GM04503 (cell line): ENCODE data around the gene TMEM43.

Experiments
- DNase-seq: peaks from one replicate; pipeline ENCODE4 v3.0.0-alpha.2; 2012; ENCODE audit warnings: low read depth

The TMEM43 gene

DNA sequence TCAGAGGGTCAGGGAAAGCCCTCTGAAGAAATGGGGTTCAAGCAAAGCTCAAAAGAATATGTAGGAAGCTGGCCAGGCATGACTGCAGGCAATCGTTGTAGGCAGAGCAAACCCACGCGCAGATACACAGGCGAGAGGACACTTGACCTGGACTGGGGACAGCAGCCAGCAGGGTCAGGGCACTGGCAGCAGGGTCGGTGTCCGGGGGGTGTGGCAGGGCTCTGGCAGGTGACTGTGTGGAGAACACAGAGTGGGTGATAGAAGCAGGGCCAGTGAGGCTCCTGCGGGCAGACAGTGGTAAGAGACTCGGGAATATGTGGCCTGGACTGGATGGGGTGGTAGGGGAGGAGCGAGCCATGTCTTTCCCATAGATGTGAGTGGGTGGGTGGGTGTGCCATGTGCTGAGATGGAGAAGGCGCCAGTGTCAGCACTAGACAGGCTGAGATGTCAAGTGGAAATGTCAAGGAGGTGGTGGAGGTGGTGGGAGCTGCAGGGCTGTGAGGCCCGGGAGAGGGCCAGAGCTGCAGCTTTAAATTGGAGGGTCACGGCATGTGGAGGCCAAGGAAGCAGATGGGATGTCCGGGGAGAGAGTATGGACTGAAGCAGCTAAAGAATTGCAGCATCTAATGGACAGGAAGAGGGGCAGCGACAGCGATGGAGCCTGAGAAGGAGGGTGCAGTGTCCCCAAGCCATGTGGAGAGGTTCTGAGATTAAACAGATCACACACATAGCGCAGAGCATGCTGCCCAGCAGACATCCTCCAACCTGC lies 13.4 kb downstream of the TMEM43 start:
- DNase-seq, result no peak

DNA sequence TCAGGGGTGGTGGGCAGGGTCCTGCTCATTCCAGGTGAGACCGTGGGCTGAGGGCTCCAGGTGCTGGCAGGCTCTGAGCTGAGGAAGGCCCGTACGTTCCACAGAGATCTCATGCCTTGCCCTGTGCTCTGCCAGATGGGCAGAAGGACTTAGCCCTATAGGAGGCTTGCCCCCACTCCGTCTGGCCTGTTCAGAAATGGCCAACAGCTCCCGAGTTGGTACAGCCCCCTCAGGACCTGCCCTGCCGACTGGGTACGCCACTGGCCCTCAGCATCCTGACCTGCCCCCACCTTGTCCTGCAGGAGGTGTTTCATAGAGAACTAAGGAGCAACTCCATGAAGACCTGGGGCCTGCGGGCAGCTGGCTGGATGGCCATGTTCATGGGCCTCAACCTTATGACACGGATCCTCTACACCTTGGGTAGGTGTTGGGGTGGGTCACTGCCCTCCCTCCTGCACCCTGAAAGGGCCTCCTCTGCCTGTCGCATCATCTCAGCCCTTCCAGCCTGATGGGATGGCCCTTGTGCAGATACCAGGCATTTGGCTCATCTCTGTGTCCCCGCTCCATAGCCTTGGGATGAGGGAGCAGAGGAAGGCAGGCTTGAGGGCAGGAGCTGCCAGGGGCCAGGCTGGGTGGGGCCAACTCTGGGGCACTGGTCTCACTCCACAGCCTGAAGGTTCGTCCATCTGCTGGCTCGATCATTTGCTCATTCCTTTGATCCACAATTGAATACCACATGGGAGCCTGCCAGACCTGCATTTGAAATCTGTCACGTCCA lies 14.2 kb downstream of the TMEM43 start:
- no peak for DNase-seq

DNA sequence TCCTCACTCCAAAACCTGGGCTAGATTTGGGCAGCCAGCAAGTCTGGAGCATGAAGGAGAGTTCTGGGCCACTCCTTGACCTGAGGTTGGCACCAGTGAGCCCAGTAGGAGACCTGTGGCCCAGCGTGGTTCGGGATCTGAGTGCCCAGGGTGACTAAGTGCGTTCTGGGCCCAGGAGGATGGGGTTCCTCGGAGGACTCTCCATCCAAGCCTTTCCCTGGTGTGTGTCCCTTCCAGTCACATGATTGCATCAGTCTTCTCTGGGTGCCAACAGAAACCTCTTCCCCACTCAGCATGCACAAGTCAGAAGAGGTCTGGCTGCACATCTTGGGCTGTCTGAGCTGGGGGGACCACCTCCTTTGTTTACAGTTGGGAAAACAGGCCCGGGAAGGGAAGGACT lies 14.9 kb downstream of the TMEM43 start:
- DNase-seq, result no peak

DNA sequence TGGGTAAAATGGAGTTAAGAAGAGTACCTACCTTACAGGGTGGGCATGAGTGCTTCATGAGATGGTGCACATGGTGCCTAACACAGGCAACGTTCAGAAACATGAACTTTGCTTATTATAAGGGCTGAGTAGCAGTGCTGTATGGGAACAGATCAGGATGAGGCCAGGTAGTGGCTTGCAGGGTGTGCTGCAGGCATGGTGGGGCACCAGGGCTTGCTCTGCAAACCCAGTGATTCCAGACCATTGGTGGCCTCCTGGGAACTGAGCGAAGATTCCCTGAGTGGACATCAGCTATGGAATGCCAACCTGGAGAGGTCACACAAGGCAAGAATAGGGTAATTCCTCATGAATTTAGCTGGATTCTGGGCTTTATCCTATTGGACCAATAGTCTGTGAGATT lies 15.8 kb downstream of the TMEM43 start:
- DNase-seq, result no peak

DNA sequence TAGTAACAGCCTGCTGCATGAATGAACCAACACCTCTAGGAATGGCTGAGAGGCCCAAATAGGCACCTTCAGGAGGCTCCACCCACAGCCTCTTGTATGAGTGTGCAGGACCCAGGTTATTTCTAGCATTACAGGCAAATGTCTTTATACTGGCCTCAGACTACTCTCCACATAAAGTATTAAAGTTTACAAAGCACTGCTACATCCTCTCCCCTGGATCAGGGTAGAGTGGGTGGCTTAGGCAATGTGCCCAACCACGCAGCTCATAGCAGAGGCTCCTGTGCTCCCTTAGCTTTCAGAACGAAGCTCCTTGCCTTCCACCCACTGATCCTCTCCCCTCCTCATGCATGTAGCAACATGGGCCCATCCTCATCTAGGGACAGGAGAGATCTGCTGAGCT lies 16.3 kb downstream of the TMEM43 start:
- DNase-seq, result no peak

DNA sequence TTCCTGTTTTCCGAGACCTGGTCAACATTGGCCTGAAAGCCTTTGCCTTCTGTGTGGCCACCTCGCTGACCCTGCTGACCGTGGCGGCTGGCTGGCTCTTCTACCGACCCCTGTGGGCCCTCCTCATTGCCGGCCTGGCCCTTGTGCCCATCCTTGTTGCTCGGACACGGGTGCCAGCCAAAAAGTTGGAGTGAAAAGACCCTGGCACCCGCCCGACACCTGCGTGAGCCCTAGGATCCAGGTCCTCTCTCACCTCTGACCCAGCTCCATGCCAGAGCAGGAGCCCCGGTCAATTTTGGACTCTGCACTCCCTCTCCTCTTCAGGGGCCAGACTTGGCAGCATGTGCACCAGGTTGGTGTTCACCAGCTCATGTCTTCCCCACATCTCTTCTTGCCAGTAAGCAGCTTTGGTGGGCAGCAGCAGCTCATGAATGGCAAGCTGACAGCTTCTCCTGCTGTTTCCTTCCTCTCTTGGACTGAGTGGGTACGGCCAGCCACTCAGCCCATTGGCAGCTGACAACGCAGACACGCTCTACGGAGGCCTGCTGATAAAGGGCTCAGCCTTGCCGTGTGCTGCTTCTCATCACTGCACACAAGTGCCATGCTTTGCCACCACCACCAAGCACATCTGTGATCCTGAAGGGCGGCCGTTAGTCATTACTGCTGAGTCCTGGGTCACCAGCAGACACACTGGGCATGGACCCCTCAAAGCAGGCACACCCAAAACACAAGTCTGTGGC lies 16.9 kb downstream of the TMEM43 start:
- DNase-seq, result no peak

DNA sequence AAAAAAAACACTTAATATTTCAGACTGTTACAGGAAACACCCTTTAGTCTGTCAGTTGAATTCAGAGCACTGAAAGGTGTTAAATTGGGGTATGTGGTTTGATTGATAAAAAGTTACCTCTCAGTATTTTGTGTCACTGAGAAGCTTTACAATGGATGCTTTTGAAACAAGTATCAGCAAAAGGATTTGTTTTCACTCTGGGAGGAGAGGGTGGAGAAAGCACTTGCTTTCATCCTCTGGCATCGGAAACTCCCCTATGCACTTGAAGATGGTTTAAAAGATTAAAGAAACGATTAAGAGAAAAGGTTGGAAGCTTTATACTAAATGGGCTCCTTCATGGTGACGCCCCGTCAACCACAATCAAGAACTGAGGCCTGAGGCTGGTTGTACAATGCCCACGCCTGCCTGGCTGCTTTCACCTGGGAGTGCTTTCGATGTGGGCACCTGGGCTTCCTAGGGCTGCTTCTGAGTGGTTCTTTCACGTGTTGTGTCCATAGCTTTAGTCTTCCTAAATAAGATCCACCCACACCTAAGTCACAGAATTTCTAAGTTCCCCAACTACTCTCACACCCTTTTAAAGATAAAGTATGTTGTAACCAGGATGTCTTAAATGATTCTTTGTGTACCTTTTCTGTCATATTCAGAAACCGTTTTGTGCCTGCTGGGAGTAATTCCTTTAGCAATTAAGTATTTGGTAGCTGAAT lies 17.9 kb downstream of the TMEM43 start:
- DNase-seq, result no peak

DNA sequence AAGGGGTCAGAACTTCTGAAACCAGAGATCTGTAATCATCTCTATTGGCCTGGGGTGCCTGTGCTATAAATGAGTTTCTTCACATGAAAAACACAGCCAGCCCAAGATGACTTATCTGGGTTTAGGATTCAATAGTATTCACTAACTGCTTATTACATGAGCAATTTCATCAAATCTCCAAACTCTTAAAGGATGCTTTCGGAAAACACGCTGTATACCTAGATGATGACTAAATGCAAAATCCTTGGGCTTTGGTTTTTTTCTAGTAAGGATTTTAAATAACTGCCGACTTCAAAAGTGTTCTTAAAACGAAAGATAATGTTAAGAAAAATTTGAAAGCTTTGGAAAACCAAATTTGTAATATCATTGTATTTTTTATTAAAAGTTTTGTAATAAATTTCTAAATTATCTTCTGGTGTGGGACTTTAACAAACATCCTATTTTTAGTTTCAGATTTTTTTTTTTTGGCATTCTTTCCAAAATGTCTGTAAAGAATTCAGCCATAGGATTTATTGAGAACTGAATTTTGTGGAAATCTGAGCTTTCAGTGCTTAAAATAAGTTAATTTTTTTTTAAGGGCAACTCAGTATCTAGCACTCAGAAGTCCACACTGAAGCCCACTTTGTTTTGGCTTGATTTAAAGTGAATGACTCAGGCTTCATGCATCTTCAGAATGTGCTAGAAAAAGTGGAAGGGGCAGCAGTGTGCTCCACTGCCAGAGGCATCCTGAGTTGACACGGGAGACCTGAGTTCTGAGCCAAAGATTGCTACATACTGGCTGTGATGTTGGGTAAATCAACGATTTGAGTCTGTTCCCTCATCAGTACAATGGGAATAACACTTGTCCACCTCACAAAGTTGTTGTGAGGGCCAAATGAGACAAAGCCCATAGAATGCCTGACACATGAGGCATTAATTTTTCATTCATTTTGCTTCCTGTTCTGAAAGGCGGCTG lies 18.7 kb downstream of the TMEM43 start:
- DNase-seq, result peak; percentile 96

DNA sequence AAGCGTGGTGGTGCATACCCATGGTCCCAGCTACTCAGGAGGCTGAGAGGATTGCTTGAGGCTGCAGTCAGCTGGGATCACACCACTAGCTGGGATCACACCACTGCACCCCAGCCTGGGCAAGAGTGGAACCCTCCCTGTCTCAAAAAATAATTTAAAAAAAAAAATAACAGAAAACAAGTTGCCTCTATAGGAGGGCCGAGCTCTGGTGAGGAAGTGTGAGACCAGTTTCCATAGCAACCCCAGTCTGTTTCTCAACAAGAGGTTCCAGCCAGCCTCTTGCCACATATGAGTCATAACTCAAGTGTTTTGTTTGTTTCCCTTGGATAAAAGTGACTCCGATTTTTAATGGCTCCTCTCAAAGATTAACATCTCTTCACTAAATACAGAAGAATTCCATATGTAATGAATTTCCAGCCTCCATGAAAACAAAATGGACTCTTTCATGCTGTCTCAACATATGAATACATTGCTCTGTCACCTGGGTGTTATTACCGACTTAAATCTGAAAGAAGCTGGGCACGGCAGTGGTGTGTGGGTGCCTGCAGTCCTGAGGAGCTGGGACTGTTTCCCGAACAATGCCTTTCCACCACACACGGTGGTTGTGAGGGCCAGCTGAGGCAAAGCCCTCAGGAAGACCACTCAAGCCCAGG lies 19.7 kb downstream of the TMEM43 start:
- peak; percentile 98 for DNase-seq

DNA sequence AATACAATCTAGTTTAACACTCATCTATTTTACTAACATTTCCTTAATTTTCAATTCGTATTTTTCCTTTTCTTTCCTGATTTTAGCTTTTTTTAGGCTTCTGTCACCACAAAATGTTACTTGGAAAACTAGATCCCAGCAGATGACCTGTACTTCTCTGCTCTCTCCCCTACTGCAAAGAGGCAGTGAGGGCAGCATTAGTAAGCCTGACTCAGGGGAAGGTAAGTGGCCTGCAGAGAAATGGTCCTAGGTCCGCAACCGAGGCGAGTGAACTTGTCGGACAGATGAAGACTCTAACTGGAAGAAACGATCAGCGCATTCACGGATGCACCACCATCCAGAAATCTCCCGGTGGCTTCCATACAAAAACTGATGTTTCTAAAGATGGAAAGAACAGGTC lies 20.4 kb downstream of the TMEM43 start:
- DNase-seq, result no peak

DNA sequence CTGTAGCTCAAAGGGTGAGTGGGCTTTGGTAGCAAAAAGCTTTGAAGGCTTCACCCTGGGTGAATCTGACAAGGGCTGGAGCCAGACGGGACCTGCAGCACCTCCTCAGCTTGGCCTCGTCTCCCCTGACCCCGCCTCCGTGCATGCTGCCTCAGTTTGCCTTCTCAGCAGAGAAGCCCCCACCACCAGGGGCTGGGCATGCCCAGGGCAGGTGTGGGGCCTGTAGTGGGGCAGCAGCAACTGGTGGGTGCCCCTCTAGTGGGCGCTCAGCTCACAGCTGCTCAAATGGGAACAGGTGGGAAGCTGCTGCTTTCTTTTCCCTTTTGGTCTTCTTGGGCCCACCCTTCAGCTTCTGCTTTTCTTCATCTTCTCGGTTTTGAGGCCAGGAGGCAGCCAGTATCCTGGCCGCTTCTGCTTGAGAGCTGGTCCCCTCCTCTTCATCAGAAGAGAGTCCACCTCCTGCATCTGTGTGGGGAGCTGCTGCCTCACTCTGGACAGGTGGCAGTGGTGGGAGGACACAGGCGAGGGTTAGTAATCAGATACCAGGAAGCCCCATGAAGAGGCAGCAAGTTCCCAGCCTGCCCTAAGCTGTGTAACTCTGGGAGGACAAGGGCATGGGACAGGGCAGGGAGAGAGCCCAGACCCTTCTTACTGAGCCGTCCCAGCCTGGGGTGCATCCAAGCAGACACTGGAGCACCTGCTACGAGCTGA lies 21.0 kb downstream of the TMEM43 start:
- DNase-seq, result no peak

DNA sequence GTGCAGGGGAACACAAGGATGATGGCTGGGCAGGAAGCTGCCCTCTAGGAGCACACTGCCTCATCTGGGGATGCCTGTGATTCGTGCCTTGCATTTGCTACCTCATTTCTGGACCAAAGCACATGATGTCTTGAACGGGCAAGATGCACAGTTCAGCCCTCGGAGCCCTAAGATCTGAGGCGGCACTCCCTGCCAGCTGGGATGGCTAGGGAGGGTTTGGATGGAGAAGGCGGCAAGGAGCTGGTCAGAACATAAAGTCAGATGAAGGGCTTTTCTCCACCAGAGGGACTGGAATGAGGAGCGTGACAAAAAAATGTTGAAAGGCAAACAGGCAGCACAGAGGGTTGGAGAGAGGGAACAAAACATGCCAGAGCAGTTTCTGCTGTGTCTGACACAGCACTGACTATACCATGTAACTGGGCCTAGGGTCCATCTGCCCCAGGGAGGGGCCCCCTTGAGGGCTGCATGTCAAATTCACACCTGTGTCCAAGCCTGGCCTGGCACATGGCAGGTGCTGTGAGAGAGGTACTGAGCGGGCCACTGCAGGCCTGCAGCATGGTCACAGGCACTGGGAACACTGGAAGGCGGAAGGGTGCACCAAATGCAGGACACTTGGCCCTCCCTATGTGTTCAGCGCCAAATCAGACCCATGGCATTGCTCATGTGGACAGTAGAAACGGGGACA lies 21.7 kb downstream of the TMEM43 start:
- DNase-seq, result no peak

DNA sequence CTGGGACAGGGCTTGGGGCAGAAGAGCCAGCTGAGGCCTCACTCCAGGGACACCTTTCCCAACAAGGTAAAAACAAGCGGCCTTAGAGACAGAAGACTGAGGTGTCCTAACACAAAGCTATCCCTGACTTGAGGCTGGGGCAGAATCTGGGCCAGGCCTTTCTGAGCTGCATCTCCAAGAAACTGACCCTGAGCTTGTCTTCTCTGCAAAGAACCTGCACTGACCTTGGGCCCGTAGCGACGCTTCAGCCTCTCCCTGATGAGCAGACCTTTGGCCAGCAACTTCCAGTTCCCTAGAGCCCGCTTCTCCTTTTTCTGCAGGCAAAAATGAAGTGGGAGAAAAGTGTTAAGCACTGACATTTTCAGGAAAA lies 22.2 kb downstream of the TMEM43 start:
- no peak for DNase-seq

DNA sequence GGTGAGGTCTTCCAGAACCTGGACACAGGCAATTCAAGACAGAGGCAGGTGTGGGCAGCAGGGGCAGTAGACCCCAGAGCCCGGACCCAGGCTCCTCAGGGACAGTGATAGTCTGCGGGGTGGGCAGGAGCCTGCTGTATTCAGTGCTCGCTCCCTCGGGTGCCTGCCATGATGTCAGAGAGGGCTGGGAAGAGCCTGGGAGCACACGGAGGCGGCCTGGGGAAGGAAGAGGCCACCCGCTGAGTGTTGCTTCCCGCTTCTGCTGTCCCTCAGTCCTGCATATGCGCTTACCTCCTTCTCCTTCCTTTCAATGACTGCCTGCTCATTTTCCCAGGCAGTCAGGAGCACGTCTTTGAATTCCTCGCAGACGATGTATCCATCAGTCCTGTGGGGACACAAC lies 22.8 kb downstream of the TMEM43 start:
- DNase-seq, result no peak

DNA sequence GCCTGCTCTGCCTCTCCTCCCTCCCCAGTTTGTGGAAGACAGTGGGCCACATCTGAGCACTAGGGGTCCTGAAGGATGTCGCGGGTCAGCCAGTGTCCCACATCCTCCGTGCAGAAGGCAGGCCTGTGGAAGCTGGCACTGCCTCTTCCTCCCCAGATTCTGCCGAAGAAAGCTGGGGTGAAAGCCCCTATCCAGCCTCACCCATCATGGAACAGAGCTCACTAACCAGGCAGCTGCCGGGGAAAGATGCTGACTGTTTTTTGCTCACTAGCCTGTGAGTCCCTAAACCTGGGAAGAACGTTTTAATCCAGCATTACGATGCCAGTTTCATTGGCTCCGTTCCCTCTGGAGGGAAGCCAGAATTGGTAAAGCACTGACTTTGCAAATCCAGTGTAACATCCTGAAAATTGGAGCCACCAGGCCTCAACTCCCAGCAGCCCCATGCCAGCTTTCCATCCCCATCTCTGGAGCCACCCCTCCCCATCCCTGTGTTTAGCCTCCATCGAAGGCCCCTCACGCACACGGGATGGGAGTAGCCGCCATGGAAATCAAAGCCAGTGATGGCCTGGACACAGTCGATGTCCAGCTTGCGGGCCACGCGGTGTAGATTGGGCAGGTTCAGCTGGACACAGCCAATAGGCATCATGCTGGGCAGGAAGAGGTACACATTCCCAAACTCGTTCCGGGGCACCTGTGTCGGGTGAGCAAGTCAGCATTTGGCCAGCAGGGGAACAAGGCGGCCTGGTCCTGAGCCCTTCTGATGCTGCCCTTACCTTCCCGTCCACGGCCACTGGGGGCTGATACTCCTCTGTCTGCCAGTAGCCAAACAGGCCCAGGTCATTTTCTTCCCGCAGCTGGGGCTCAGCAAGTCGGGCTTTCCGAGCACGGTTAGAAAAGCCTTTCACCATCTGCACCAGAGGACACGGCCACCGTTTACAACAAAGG lies 23.5 kb downstream of the TMEM43 start:
- no peak for DNase-seq

DNA sequence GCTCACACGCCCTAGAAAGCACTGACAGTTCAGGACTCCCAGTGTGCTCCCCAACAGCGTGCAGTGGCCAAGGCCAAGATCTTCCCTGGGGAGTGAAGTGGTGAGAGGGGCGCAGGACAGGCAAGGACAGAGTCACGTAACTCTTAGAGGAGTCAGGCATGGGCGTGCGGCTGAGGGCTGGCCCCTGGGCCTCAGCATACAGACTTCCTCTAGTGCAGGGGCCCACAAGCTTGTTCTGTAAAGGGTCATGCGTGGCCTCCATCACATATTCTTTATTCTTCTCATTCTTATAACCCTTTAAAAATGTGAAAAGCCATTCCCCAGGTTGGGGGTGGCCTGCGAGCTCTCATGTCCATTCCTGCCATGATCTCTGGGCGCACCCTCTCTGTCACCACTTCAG lies 25.2 kb downstream of the TMEM43 start:
- DNase-seq, result no peak

DNA sequence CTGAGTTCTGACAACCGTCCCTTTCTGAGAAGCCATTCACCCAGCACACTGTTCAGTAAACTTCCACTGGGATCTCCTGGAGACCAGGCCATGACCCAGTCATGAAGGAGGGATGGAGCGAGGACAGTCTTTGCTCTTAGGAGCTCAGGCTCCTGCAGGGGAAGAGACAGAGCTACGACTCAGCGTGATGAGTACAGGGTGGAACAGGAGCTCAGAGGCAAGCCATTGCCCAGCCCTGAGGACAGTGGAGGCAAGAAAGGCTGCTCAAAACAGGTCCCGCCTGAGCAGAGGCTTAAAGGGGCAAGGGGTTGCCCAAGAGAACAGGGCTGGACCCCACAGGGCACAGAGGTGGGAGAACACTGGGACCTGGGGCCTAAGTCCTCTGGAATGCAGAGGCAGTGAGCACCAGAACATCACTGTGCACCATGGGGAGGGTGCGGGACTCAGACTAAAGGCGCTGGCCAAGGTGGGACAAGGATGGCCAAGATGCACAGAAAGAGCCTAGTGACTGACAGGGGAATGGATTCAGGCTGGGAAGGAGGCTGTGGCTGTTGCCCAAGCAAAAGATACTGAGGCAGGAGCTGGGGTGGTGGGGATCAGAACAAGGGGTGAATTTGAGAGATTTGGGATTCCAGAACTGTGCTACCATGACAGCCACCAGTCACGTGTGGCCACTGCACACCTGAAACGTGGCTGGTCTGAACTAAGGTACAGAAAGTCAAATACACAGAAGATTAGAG lies 25.8 kb downstream of the TMEM43 start:
- DNase-seq, result no peak
